Activated naive CD8-positive, alpha-beta T cell treated with anti-CD3 and anti-CD28 coated beads, Interleukin-2, amount 50 U/mL, for 24 hours (primary cell): ENCODE data around the gene NUDT17.

Source experiments
- ATAC-seq: fragments of 150-1000 bp; cut with Tn5 transposase; one replicate; pipeline ENCODE4 v1.10.0; 2021
- DNase-seq: peaks from one replicate; pipeline ENCODE4 v3.0.0; 2021
- H3K27ac Mint-ChIP-seq: one replicate; pipeline ENCODE4 v1.8.0; 2021; ENCODE audit warnings: mild to moderate bottlenecking, mixed read lengths
- H3K27me3 Mint-ChIP-seq: one replicate; pipeline ENCODE4 v1.8.0; 2021; ENCODE audit warnings: mixed read lengths
- H3K36me3 Mint-ChIP-seq: one replicate; pipeline ENCODE4 v1.8.0; 2021; ENCODE audit warnings: low read depth, mixed read lengths
- H3K4me1 Mint-ChIP-seq: one replicate; pipeline ENCODE4 v1.8.0; 2021; ENCODE audit warnings: mixed read lengths
- H3K4me3 Mint-ChIP-seq: one replicate; pipeline ENCODE4 v1.8.0; 2021; ENCODE audit warnings: mild to moderate bottlenecking, moderate library complexity, mixed read lengths
- H3K9me3 Mint-ChIP-seq: one replicate; pipeline ENCODE4 v1.8.0; 2021; ENCODE audit warnings: mixed read lengths

NUDT17 gene

DNA sequence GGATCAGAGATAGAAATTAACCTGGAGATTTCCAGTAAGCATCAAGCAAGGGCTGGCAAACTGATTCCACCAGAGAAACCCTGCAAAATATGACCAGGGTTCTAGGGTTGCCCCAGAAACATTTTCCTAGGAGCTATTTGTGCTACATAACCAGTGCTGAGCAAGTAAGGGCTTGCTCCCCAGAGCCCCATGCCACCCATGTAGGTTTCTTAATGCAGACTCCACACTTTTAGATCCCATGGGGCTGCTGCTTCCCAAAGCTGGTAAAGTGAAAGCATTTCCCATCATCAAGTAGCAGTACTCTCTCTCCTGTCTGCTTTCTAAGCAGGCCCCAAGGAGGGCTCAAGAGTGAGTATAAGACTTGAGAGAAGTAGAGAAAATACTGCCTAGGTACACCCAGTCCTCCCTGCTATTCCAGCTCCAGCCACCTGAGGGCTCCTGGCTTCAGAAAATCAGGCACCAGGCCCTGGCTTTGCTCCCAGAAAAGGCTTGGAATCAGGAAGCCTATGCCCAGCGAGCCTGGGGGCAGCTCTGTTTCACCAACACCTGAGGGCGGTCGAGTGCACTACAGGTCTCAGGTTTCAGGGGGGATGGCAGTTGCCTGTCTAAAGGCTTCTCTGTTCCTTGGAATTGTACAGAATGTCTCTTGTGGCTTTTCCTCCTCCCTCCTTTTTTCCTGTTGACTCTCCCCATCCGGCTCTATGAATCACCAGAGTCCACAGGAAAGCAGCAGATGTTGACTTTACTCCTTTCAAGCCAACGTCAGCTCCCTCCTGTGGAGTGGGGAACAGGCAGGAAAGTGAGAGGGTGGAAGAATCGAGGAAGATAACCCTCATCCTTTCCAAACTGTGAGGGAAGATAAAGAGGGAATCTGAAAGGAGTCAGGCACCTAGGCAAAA lies 46.4 kb downstream of the NUDT17 start:
- ATAC-seq (peak; percentile 45), DNase-seq (peak; percentile 68)
- Mint-ChIP-seq H3K36me3 (no peaks in the 10 kb centered on the region), H3K27me3 (peaks cover under 1% of the 10 kb centered on the region), H3K4me3 (no peak overlapping the region), H3K4me1 (peaks cover 1% of the 10 kb centered on the region), H3K27ac (no peak overlapping the region), H3K9me3 (no peaks in the 10 kb centered on the region)

DNA sequence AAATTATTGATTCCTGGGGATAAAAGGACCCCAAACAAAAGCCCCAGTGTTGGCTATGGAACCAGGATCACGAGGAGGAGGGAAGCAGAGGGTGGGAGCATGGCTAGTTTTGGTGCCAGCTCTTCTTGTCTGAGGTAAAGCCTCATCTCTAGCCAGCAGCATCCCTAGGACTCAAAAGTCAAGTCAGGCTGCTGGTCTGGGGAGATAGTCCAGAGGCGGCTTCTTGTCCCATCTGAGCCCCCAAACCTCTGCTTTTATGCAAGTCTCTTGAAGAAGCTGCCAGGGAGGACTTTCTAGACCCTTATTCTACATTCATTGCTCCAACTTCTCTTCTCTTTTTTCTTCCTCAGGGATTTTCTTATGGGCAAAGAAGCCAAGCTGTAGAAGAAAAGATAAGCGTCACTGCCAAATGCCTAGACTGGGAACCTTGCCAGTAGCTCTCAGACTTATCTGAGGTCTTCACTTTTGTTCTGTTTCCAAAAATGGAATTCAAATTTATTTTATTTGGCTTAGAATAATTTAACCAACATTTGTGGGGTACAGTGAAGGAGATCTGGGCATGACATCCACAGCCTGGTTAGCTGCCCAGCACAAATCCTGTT lies 47.2 kb downstream of the NUDT17 start:
- Mint-ChIP-seq H3K27ac (no peak overlapping the region), H3K4me3 (no peak overlapping the region)

DNA sequence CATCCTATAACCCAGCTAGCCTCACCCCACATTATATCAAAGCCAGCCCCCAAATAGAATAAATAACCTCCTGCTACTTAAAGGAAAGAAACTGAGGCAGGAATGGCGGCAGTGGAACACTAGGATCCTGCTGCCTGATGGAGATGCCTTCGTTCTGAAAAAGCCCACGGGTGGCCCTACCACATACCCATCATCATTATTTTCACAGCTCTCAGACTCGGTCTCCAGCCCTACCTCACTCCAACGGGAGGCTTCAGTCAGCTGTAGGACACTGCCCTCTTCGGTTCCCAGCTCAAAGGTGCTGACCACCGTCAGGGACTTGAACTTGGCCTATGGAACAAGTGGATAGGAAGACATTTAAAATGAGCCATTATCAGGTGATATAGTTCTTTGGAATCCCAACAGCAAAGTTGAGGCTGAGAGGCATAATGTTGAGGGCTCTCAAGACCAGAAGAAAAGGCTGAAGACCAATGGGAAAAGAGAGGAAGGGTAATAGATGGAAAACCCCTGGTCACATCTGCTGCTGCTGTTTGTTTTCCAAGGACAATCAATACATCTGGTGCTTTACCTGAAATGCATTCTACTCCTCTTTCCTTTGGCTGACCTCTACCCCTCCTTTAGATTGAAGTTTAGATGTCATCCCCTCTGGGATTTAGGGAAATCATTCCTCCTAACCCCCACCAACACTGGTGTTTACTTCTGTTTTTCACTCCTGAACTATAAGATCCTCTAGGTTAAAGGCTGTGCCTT lies 48.1 kb downstream of the NUDT17 start:
- H3K27ac Mint-ChIP-seq, result no peak overlapping the region
- no peak overlapping the region for H3K4me3 Mint-ChIP-seq
- H3K36me3 Mint-ChIP-seq, result peaks cover 2% of the 10 kb centered on the region

More for the DNA sequence above, 47.2 kb downstream of the NUDT17 start:
- DNase-seq (no peak), ATAC-seq (no peak)
- Mint-ChIP-seq H3K36me3 (no peaks in the 10 kb centered on the region), H3K9me3 (no peaks in the 10 kb centered on the region), H3K27me3 (no peaks in the 10 kb centered on the region), H3K4me1 (no peaks in the 10 kb centered on the region)

DNA sequence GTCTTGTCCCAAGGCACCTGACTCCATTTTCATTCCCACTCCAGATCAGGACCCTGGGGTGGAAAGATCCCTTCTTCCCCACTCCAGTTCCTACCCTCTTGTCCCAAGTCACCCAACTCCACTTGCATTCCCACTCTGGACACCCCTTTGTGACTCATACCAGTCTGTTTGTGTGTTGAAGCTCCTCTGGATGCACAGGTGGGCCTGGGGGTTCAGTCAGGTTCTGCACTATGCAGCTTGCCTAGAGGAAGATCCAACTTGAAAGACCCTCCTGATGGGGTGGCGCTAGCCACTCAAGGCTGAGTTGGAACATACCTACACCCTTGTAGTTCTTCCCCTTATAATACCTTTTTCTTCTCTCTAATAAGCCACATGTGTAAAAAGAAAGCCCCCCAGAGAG lies 50.0 kb downstream of the NUDT17 start:
- Mint-ChIP-seq H3K27me3 (no peaks in the 10 kb centered on the region), H3K4me1 (no peaks in the 10 kb centered on the region), H3K27ac (no peak overlapping the region), H3K9me3 (no peaks in the 10 kb centered on the region), H3K36me3 (peaks cover 5% of the 10 kb centered on the region), H3K4me3 (no peak overlapping the region)
- ATAC-seq, result no peak
- DNase-seq, result no peak

More for the DNA sequence above, 48.1 kb downstream of the NUDT17 start:
- no peak for ATAC-seq
- H3K4me1 Mint-ChIP-seq, result no peaks in the 10 kb centered on the region
- H3K9me3 Mint-ChIP-seq, result no peaks in the 10 kb centered on the region
- DNase-seq, result no peak
- H3K27me3 Mint-ChIP-seq, result no peaks in the 10 kb centered on the region

DNA sequence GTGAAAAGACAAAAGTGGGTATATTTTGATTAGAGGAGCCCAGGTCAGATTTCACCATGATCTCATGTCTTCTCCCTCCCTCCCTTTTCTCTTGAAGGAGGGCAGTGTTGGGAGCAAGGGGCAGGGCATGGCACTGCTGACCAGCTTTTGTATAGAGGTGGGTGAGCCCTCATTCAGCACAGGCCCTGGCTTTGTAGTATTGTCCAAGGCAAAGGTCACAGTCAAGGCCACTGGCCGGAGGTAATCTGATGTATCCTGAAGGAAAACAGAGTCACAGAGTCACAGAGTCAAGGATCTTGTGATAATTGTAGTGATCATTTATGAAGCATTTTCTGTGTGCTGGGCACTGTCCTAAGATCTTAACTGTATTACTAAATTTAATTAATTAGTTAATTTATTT lies 52.5 kb downstream of the NUDT17 start:
- ATAC-seq (no peak), DNase-seq (no peak)
- Mint-ChIP-seq H3K4me1 (no peaks in the 10 kb centered on the region), H3K27ac (no peak overlapping the region), H3K27me3 (no peaks in the 10 kb centered on the region), H3K4me3 (no peak overlapping the region), H3K9me3 (no peaks in the 10 kb centered on the region), H3K36me3 (peaks cover 5% of the 10 kb centered on the region)
